NCI-H2029 treated with DMSO at 0.1 percent for 48 hours (cell line): Measurements from ENCODE around the gene AEBP1.

Experiments used
- DNase-seq: peaks from one replicate; lab custom pipeline; 2025; lab: John Stamatoyannopoulos, UW

The AEBP1 gene

DNA sequence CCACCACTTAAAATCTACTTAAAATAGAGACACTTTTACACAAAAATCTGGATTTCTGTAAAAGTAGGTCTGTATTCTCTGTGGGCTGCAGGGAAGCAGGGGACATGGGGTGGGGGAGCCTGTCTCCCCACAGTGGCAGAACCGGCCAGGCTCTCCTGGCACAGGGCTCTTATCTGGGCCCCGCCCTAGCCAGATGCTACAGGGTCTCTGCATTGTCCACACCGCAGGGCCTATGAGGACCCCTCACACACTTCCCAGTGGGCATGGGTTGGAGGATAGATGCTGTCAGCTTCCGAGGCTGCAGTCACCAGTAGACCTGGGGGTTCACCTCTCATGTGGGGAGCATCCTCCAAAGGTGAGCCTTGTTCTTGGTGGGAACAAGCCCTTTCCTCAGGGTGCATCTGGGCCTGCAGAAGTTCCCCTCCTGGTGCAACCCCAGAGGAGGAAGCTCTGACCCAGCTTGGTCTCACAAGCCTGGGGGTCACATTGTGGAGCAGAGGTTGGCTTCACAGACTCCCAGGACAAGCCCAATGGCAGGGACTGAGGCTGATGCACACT is 52.4 kb downstream of the AEBP1 start:
- DNase-seq: no peak

- DNase-seq: no peak
Observed at GRCh38 chr7:44157116-44158080, 53.3 kb downstream of the AEBP1 start.

DNA sequence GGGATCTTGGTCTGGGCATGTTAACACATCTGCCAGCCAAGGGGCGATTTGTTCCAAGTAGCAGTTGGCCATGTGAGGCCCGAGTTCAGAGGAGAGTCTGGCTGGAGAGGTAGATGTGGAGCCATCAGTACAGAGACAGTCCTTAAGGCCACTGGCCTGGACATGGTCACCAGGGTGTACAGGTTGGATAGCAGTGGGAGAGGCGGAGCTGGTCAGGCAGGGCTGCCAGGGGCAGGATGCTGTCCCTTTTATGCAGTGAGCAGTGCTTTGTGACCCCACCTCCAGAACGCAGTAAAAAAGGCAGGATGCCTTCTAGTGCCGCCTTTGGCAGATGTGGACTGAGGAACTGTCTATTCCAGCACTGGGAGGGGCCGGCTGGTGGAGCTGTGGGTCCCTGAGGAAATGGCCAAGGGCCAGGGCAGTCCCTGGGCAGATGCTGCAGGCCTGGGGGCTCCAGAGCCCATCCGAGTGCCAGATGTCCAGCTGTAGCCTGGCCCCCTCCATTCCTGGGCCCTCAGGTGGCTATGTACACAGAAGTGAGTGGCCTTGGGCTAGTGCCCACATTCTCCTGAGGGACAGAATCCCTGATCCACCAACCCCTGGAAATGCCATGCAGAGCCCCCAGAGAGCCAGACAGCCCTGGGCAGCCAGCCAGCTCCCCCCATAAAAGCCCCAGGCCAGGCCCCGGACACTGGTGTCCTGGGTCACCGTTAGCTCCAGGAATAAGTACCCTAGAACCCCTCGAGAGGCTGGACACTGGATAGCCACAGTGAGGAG is 54.1 kb downstream of the AEBP1 start:
- no peak for DNase-seq

GRCh38 chr7:44158873-44159631 is 54.9 kb downstream of the AEBP1 start:
- no peak for DNase-seq

DNA sequence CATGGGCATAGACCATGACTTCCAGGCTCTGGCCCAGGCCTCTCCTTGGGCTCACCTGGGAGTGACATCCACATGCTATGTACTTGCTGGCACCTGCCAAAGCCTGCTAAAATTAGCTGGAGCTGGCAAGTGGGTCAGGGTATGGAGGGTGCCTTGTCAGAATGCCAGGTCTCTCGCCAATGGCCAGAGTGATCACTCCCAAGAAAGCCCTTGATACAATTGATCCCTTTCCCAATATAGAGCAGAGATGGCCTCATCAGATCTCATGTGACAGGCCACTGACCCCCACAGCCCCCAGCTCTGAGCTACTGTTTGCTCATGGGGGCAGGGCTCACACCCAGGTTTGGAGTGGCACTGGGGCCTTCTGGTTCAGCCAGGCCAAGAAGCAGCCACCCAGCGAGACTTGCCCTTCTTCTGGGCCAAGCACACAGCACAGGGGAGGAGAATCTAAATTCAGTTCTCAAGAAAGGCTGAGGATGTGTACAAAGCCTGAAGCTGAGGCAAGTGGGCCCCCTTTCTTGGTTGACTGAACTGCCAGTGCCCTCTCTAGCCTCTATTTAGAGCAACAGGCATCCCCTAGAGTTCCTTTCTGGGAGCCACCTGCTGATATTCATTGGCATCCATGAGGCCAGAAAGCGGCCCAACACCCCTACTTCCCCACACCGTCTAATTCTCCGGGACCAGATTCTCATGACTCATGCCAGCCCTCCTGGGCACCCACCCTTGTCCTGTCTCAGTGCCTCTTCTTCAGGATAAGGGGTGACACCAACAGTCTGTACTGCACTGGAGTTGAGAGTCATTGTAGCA is 55.9 kb downstream of the AEBP1 start:
- no peak for DNase-seq

DNA sequence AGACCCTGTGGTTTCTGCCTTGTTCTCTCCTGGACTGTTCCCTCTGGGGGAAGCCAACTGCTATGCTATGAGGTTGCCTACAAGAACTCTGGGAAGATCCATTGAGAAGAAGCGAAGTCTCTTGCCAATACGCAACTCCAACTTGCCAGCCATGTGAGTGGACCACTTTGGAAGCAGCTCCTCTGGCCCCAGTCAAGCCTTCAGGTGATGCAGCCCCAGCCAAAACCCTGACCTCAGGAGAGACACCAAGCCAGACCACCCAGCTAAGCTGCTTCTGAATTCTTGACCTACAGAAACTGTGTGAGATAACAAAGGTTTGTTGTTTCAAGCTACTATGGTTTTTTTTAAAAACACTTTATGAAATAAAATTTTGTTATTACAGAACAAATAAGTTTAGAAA is 57.2 kb downstream of the AEBP1 start:
- no peak for DNase-seq

DNA sequence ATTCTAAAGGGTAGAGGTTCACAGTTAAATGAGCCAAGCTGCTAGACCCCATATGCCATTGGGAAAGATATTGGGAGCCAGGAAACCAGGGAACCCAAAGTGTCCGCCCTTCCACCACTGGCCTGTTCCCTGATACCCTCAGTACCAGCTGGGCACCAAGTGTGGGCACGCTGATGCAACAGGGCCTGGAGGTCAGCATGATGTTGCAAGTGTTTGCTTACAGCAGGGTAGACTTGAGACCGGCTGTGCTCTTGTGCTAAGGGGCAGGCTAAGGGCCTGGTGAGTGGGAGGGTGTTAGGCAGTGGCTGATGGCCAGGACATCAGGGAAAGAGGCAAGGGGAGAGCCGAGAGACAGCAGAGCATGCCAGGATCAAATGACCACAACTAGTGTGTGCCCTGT is 58.0 kb downstream of the AEBP1 start:
- no peak for DNase-seq

DNA sequence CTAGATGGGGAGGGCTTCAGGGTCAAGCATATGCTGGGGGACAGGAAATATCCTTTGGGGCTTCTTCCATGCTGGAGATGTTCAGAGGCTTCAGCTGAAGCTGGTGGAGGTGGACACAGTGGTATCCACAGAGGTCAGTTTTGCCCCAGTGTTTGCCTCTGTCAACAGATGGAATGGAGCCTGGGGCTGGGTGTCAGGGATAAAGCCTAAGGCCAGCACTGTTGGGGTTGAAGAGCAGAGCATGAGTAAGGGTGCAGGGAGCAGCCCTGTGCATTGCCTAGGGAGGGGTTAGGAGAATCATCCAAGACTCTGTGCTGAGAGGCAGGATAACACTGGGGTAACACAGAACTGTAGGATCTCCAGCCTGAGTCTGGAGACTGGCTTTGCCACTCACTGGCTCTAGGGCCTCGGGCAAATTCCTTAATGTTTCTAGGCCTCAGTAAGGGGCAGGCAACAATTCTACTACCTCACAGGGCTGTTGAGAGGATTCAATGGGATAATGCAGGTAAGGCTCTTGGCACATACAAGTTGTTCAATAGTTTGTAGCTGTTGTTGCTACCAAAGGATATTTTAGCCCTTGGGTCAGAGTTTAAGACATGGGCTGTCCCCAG is 58.7 kb downstream of the AEBP1 start:
- DNase-seq: no peak

DNA sequence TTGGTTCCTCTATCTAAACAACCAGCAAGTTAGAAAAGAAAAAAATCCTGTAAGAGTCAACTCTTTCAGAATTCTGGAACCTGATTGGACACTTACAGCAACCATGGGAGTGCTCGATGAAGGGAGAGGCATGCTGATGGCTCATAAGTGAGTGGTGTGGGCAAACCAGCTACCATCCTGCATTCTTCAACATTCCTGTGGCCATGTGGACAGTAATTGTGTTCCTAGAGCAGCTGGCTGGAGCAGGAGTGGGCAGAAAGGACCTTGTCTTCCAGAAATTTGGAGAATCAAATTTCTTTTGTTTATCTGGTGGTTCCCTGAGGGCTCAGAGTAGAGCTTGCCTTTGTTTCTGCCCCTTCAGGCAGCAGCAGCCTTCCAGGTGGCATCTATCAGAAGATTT is 59.4 kb downstream of the AEBP1 start:
- no peak for DNase-seq
